Measurements from ENCODE around the gene GCKR. TPM values are rescaled to one million over a fixed set of nuclear protein-coding genes. Genes with fewer than 3 reads are reported as not detected.

The GCKR gene
- total RNA-seq, 1 donor, result under 0.01 TPM

DNA sequence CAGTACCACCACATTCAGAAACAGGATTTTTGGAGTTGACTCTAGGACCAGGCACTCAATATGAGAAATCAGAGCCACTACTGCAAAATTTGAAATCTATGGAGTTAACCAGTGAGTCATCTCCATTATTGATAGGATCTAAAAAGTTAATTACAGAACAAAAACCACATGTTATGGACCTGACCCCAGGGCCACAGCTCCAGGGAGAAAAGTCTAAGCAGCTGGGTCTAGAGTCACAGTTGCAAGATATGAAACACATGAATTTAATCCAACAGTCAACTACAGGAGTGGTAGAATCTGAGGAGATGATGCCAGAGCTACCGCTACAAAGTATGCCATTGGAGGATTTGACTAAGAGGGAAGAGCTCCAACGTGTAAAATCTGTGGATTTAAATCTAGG is 72.8 kb downstream of the GCKR start:
- no peak for DNase-seq (ENCODE audit: low read depth in 2 of 3, low spot score in 2 of 3)

DNA sequence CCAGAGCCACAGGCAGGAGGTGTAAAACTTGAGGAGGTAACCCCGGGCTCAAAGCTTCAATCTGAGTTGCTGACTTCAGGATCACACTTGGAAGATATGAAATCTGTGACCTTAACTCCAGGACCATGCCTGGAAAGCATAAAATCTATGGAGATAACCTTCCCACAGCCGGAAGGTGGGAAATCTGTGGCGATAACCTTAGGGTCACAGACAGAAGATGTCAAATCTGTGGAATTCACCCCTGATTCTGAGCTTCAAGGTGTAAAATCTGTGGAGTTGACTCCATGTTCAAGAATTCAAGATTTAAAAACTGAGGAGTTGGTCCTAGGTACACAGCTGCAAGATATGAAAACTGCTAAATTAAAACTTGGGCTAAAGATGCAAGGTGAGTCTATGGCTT is 74.6 kb downstream of the GCKR start:
- no peak for DNase-seq (ENCODE audit: low read depth in 2 of 3, low spot score in 2 of 3)

DNA sequence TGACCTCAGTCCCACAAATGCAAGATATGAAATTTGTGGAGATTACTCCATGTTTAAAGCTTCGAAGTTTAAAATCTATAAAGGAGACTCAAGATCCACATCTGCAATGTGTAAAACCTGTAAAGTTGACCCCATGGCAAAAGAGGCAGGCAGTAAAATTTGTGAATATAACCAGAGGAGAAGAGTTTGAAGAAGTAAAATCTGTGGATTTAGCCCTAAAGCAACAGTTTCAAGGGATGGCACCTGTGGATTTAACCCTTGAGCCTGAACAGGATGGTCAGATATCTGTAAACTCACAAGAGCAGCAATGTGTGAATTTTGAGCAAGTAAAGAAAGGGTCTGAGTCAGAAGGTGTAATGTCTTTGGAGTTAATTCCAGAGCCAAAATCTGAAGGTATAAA is 75.0 kb downstream of the GCKR start:
- no peak for DNase-seq (ENCODE audit: low read depth in 2 of 3, low spot score in 2 of 3)

DNA sequence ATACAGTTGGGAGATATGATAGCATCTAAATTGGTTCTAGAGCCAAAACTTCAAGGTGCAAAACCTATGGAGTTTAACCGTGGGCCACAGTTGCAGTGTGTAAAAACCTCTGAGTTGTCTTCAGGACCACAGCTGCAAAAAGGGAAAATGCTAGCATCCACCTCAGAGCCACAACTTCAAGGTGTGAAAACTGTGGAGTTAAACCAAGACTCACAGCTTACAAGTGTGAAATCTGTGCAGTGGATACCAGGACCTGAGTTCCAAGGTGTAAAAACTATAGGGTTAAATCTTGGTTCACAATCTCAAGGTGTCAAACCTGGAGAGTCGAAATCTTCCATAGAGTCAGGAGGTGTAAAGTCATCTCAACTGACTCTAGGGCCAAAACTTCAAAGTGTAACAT is 75.8 kb downstream of the GCKR start:
- DNase-seq (ENCODE audit: low read depth in 2 of 3, low spot score in 2 of 3), result no peak

DNA sequence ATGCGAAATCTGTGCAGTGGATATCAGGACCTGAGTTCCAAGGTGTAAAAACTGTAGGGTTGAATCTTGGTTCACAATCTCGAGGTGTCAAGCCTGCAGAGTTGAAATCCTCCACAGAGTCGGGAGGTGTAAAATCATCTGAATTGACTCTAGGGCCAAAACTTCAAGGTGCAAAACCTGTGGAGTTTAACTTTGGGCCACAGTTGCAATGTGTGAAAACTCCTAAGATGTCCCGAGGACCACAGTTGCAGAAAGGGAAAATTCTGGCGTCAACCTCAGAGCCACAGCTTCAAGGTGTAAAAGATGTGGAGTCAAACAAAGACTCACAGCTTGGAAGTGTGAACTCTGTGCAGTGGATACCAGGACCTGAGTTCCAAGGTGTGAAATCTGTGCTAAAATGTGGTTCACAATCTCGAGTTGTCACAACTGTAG is 76.4 kb downstream of the GCKR start:
- DNase-seq (ENCODE audit: low read depth in 2 of 3, low spot score in 2 of 3), result no peak

Small RNAs within 50 kb of the gene (small RNA-seq; reads per million reads assigned to genes)
- gene RNU6-986P, result not detected

Other genes starting within 250 kb of the GCKR start
- under 0.01 TPM for gene SLC30A3, start 233.8 kb upstream of the GCKR start, total RNA-seq
- gene DNAJC5G, start 221.4 kb upstream of the GCKR start, total RNA-seq, result not detected
- under 0.01 TPM for gene TRIM54, start 214.4 kb upstream of the GCKR start, total RNA-seq
- 2.2 TPM for gene UCN, start 188.4 kb upstream of the GCKR start, total RNA-seq
- 85.4 TPM for gene MPV17, start 173.7 kb upstream of the GCKR start, total RNA-seq
- gene GTF3C2, start 140.1 kb upstream of the GCKR start, total RNA-seq, result 43.4 TPM
- 27.2 TPM for gene EIF2B4, start 126.5 kb upstream of the GCKR start, total RNA-seq
- 130 TPM for gene SNX17, start 126.2 kb upstream of the GCKR start, total RNA-seq
- 17.0 TPM for gene ZNF513, start 116.1 kb upstream of the GCKR start, total RNA-seq
- 66.2 TPM for gene PPM1G, start 87.2 kb upstream of the GCKR start, total RNA-seq
- gene NRBP1, start 68.2 kb upstream of the GCKR start, total RNA-seq, result 49.8 TPM
- gene KRTCAP3, start 54.5 kb upstream of the GCKR start, total RNA-seq, result 2.2 TPM
- gene IFT172, start 7.1 kb upstream of the GCKR start, total RNA-seq, result 38.8 TPM
- 0.27 TPM for gene FNDC4, start 1.6 kb upstream of the GCKR start, total RNA-seq
- gene ZNF512, start 86.2 kb downstream of the GCKR start, total RNA-seq, result 24.2 TPM
- 1.9 TPM for gene CCDC121, start 132.2 kb downstream of the GCKR start, total RNA-seq
- gene GPN1, start 132.2 kb downstream of the GCKR start, total RNA-seq, result 31.0 TPM
- 70.0 TPM for gene SUPT7L, start 166.8 kb downstream of the GCKR start, total RNA-seq
- 15.9 TPM for gene SLC4A1AP, start 167.1 kb downstream of the GCKR start, total RNA-seq

Data from hematopoietic multipotent progenitor cell (in vitro differentiated cells).